Neuron (in vitro differentiated cells): Measurements from ENCODE around the gene PDE1C.
"Not testable (repeated sequence)": the region's sequence is repeated elsewhere in the genome, so short reads cannot be mapped to it uniquely, and the experiment has no call there.

Source experiments
- H2AFZ ChIP-seq: one replicate; pipeline ENCODE4 v1.6.1; 2013; ENCODE audit warnings: low read depth, mild to moderate bottlenecking, inconsistent platforms, low read length, moderate library complexity
- H3K27me3 ChIP-seq: one replicate; pipeline ENCODE4 v1.6.1; 2013; ENCODE audit warnings: low read length; ENCODE audit not compliant: insufficient read depth
- H3K36me3 ChIP-seq: one replicate; pipeline ENCODE4 v1.6.1; 2013; ENCODE audit warnings: low read length; ENCODE audit not compliant: insufficient read depth
- H3K4me1 ChIP-seq: one replicate; pipeline ENCODE4 v1.6.1; 2013; ENCODE audit warnings: low read length; ENCODE audit not compliant: insufficient read depth
- H3K4me3 ChIP-seq: 2 replicates; pipeline ENCODE4 v1.5.1; 2013; ENCODE audit warnings: mild to moderate bottlenecking, low read length, moderate library complexity
- H3K9me3 ChIP-seq: one replicate; pipeline ENCODE4 v1.6.1; 2013; ENCODE audit warnings: low read length

The PDE1C gene

DNA sequence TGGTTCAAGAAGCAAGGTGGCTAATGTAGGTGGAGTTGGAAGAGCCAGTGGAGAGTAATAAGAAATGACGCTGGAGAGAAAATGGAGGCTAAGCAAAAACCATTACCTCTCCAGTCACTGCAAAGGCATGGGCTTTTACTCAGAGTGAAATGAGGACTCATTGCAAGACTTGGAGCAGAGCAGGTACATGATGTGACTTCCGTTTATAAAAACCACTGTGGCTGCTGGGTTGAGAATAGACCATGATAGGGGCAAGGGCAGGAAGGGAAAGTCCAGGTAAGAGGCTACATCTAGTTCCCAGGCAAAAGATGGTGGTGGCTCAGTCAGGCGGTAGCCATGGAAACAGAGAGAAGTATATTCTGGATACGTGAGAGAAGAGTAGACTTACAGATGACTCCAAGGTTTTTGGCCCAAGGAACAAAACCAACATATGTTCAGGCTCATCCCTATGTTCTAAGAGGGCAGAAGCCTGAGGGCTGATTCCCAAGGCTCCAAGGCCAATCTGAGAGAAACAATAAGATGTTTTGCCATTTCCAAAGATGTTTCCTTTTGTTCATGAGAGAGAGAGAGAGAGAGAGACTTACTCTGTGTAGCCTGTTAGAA lies 21.5 kb upstream of the PDE1C start:
- H3K9me3 ChIP-seq: no peaks in the 10 kb centered on the region
- H3K4me3 ChIP-seq: no peak overlapping the region

GRCh38 chr7:32089678-32090077 lies 19.5 kb upstream of the PDE1C start:
- H3K4me1 ChIP-seq: no peaks in the 10 kb centered on the region
- H3K27me3 ChIP-seq: no peaks in the 10 kb centered on the region
- no peaks in the 10 kb centered on the region for H3K36me3 ChIP-seq
- no peak overlapping the region for H3K4me3 ChIP-seq
- no peak overlapping the region for H2AFZ ChIP-seq
- no peaks in the 10 kb centered on the region for H3K9me3 ChIP-seq

More for the DNA sequence above, 21.5 kb upstream of the PDE1C start:
- H2AFZ ChIP-seq: no peak overlapping the region
- H3K4me1 ChIP-seq: no peaks in the 10 kb centered on the region
- no peaks in the 10 kb centered on the region for H3K36me3 ChIP-seq
- no peaks in the 10 kb centered on the region for H3K27me3 ChIP-seq

- no peaks in the 10 kb centered on the region for H3K36me3 ChIP-seq
- H3K27me3 ChIP-seq: no peaks in the 10 kb centered on the region
- H2AFZ ChIP-seq: no peak overlapping the region
- no peaks in the 10 kb centered on the region for H3K4me1 ChIP-seq
- no peaks in the 10 kb centered on the region for H3K9me3 ChIP-seq
- no peak overlapping the region for H3K4me3 ChIP-seq
These were observed 19.0 kb upstream of the PDE1C start for GRCh38 chr7:32089256-32089655.

GRCh38 chr7:32088451-32088881 lies 18.3 kb upstream of the PDE1C start:
- H3K9me3 ChIP-seq: no peaks in the 10 kb centered on the region
- H3K4me3 ChIP-seq: no peak overlapping the region
- H3K27me3 ChIP-seq: no peaks in the 10 kb centered on the region
- no peaks in the 10 kb centered on the region for H3K4me1 ChIP-seq
- H2AFZ ChIP-seq: no peak overlapping the region
- H3K36me3 ChIP-seq: no peaks in the 10 kb centered on the region

- no peak overlapping the region for H3K4me3 ChIP-seq
- H3K27me3 ChIP-seq: no peaks in the 10 kb centered on the region
- no peaks in the 10 kb centered on the region for H3K4me1 ChIP-seq
- H3K36me3 ChIP-seq: no peaks in the 10 kb centered on the region
- H2AFZ ChIP-seq: no peak overlapping the region
- H3K9me3 ChIP-seq: no peaks in the 10 kb centered on the region
These were observed 9.3 kb upstream of the PDE1C start for GRCh38 chr7:32079510-32079909.

DNA sequence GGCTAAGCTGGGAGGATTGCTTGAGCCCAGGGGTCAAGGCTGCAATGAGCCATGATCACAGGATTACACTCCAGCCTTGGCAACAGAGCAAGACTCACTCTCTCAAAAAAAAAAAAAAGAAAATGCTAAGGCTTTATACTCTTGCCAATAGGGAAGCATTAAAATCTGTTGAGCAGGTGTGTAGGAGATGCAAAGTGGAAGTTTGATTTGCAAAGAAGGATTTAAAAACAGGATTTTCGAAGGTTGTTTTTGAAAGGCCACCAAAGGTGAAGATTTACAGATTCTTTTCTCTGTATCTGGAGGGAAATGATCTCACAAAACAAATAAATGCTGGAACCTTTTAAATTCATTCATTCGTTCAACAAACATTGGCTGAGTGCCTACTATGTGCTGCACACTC lies 8.6 kb upstream of the PDE1C start:
- H3K4me1 ChIP-seq: no peaks in the 10 kb centered on the region
- H3K9me3 ChIP-seq: no peaks in the 10 kb centered on the region
- no peak overlapping the region for H2AFZ ChIP-seq
- H3K27me3 ChIP-seq: no peaks in the 10 kb centered on the region
- no peak overlapping the region for H3K4me3 ChIP-seq
- H3K36me3 ChIP-seq: no peaks in the 10 kb centered on the region

- Histone ChIP-seq H3K27me3 (peaks cover 3% of the 10 kb centered on the region), H2AFZ (no peak overlapping the region), H3K4me1 (no peaks in the 10 kb centered on the region), H3K36me3 (no peaks in the 10 kb centered on the region), H3K4me3 (no peak overlapping the region), H3K9me3 (no peaks in the 10 kb centered on the region)
These were observed 7.6 kb upstream of the PDE1C start for GRCh38 chr7:32077806-32078205.

DNA sequence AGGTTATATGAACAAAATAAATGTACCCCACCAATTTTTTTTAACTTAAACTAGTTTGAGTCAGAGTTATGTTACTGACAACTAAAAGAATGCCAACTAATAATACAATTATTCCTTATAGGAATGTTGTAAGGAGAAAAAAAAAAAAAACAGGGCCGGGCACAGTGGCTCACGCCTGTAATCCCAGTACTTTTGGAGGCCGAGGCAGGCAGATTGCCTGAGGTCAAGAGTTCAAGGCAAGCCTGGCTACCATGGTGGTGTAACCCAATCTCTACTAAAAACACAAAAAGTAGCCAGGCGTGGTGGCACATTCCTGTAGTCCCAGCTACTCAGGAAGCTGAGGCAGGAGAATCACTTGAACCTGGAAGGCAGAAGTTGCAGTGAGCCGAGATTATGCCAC lies 6.6 kb upstream of the PDE1C start:
- not testable (repeated sequence) for H3K4me3 ChIP-seq, H3K9me3 ChIP-seq, H2AFZ ChIP-seq, H3K4me1 ChIP-seq, H3K36me3 ChIP-seq
- H3K27me3 ChIP-seq: peaks cover 10% of the 10 kb centered on the region

- H3K4me3 ChIP-seq: no peak overlapping the region
- H3K36me3 ChIP-seq: no peaks in the 10 kb centered on the region
- peaks cover 21% of the 10 kb centered on the region for H3K27me3 ChIP-seq
- no peak overlapping the region for H2AFZ ChIP-seq
- no peaks in the 10 kb centered on the region for H3K4me1 ChIP-seq
- no peaks in the 10 kb centered on the region for H3K9me3 ChIP-seq
These were observed 5.4 kb upstream of the PDE1C start for GRCh38 chr7:32075612-32076011.

- Histone ChIP-seq H3K4me3 (no peak overlapping the region), H3K9me3 (no peaks in the 10 kb centered on the region), H3K4me1 (peaks cover 4% of the 10 kb centered on the region), H2AFZ (no peak overlapping the region), H3K36me3 (no peaks in the 10 kb centered on the region), H3K27me3 (peaks cover 27% of the 10 kb centered on the region)
These were observed 4.8 kb upstream of the PDE1C start for GRCh38 chr7:32074787-32075585.

- Histone ChIP-seq H3K4me3 (no peak overlapping the region), H3K27me3 (peaks cover 40% of the 10 kb centered on the region), H2AFZ (no peak overlapping the region), H3K36me3 (no peaks in the 10 kb centered on the region), H3K9me3 (no peaks in the 10 kb centered on the region), H3K4me1 (peaks cover 4% of the 10 kb centered on the region)
These were observed 3.3 kb upstream of the PDE1C start for GRCh38 chr7:32073533-32073932.

DNA sequence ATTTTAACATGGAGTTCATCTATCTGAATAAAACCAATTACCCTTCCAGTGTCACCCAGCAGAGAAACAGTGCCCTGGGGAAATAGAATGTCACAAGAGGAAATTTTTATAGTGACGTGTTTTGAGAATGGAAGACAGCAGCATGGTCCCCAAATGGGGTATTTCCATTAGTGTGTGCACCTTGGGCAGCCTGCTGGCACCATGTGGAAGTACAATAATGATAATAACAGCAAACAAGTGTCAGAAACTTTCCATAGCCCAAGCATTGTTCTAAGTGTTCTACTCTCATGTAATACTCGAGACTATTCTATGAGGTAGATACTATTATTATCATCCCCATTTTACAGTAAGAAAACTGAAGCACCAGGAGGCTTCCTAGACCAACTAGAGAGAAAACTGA lies 2.2 kb upstream of the PDE1C start:
- H3K4me3 ChIP-seq: no peak overlapping the region
- no peaks in the 10 kb centered on the region for H3K9me3 ChIP-seq
- peaks cover 46% of the 10 kb centered on the region for H3K27me3 ChIP-seq
- peaks cover 4% of the 10 kb centered on the region for H3K4me1 ChIP-seq
- no peaks in the 10 kb centered on the region for H3K36me3 ChIP-seq
- H2AFZ ChIP-seq: no peak overlapping the region

GRCh38 chr7:32071466-32072091 lies 1.4 kb upstream of the PDE1C start:
- Histone ChIP-seq H3K27me3 (peaks cover 46% of the 10 kb centered on the region), H3K4me3 (no peak overlapping the region)

More at GRCh38 chr7:32071466-32072091, 1.4 kb upstream of the PDE1C start:
- no peaks in the 10 kb centered on the region for H3K9me3 ChIP-seq
- H3K4me1 ChIP-seq: peaks cover 4% of the 10 kb centered on the region
- no peak overlapping the region for H2AFZ ChIP-seq
- no peaks in the 10 kb centered on the region for H3K36me3 ChIP-seq
